DND-41 (cell line): ENCODE measurements around the gene CNTNAP5.

Experiments
- ATAC-seq: fragments of 200-7000 bp; cut with Tn5 transposase; 3 replicates; pipeline ENCODE4 v1.9.1; 2021; ENCODE audit warnings: low read depth; ENCODE audit not compliant: insufficient read depth
- DNase-seq: peaks from one replicate; pipeline ENCODE4 v3.0.0-alpha.2; 2020
- H2AFZ ChIP-seq: 2 replicates; pipeline ENCODE4 v1.6.0; 2012; ENCODE audit warnings: low read depth, low read length
- H3K27ac ChIP-seq: 2 replicates; pipeline ENCODE4 v1.5.1; 2012; ENCODE audit warnings: low read length, inconsistent platforms
- H3K27me3 ChIP-seq: fragments of 200-600 bp; sonication (generic); 2 replicates; pipeline ENCODE4 v1.6.0; 2012; ENCODE audit warnings: low read length, mild to moderate bottlenecking, inconsistent platforms; ENCODE audit not compliant: insufficient read depth, poor library complexity
- H3K36me3 ChIP-seq: 2 replicates; pipeline ENCODE4 v1.5.1; 2012; ENCODE audit warnings: low read length, inconsistent platforms; ENCODE audit not compliant: insufficient read depth
- H3K4me1 ChIP-seq: 2 replicates; pipeline ENCODE4 v1.5.1; 2012; ENCODE audit warnings: mild to moderate bottlenecking, low read length; ENCODE audit not compliant: insufficient read depth
- H3K4me2 ChIP-seq: 2 replicates; pipeline ENCODE4 v1.6.0; 2012; ENCODE audit warnings: mild to moderate bottlenecking, moderate library complexity, low read length, inconsistent platforms; ENCODE audit not compliant: insufficient read depth
- H3K4me3 ChIP-seq, 2 experiments: fragments of 200-600 bp in 1 of 2; shearing (Covaris generic) in 1 of 2; 2 replicates each; pipeline ENCODE4 v1.5.1; 2012 to 2016; ENCODE audit warnings: inconsistent platforms in 2 of 2, low read length in 2 of 2, mild to moderate bottlenecking in 2 of 2, low read depth in 1 of 2, moderate library complexity in 1 of 2
- H3K79me2 ChIP-seq: 2 replicates; pipeline ENCODE4 v1.6.0; 2012; ENCODE audit warnings: low read length, inconsistent platforms; ENCODE audit not compliant: insufficient read depth
- H3K9ac ChIP-seq: 2 replicates; pipeline ENCODE4 v1.6.0; 2012; ENCODE audit warnings: low read depth, mild to moderate bottlenecking, inconsistent platforms, low read length, moderate library complexity
- H3K9me3 ChIP-seq: 2 replicates; pipeline ENCODE4 v1.5.1; 2012; ENCODE audit warnings: low read length, moderate library complexity, mild to moderate bottlenecking, inconsistent platforms; ENCODE audit not compliant: insufficient read depth, severe bottlenecking
- H4K20me1 ChIP-seq: 2 replicates; pipeline ENCODE4 v1.6.0; 2012; ENCODE audit warnings: low read length; ENCODE audit not compliant: insufficient read depth
- EZH2 ChIP-seq: IDR thresholded peaks from 3 replicates; pipeline ENCODE4 v1.6.1; 2012; ENCODE audit warnings: borderline replicate concordance, low read depth, mild to moderate bottlenecking, moderate library complexity, low read length, inconsistent platforms; ENCODE audit not compliant: severe bottlenecking
- TF ChIP-seq, protein P1 (sequence below): IDR thresholded peaks from 2 replicates; pipeline ENCODE4 v1.5.1; 2012; ENCODE audit warnings: borderline replicate concordance, low read length, moderate library complexity, mild to moderate bottlenecking; ENCODE audit not compliant: poor library complexity, severe bottlenecking; ENCODE audit errors: extremely low read depth

The CNTNAP5 gene

DNA sequence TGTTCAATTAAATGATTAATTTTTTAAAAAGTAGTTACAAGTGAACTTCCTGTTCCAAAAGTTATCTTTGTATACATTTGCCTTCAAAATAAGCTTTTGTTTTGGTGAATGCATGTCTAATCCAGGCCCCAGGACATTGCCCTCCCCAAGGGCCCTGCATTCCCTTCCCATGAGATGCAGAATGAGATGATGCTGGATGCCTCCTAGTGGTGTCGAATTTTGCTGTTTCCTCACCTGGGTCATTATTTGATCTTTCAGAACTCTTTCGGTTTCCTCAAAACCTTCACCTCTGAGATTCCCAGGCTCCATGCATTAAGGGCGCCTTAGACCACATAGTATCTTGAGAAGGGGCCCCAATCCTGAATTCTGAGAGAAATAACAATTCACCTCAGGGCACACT lies 728.8 kb downstream of the CNTNAP5 start:
- TF ChIP-seq, protein P1, sequence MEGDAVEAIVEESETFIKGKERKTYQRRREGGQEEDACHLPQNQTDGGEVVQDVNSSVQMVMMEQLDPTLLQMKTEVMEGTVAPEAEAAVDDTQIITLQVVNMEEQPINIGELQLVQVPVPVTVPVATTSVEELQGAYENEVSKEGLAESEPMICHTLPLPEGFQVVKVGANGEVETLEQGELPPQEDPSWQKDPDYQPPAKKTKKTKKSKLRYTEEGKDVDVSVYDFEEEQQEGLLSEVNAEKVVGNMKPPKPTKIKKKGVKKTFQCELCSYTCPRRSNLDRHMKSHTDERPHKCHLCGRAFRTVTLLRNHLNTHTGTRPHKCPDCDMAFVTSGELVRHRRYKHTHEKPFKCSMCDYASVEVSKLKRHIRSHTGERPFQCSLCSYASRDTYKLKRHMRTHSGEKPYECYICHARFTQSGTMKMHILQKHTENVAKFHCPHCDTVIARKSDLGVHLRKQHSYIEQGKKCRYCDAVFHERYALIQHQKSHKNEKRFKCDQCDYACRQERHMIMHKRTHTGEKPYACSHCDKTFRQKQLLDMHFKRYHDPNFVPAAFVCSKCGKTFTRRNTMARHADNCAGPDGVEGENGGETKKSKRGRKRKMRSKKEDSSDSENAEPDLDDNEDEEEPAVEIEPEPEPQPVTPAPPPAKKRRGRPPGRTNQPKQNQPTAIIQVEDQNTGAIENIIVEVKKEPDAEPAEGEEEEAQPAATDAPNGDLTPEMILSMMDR = no peak
- TF ChIP-seq EZH2 = no peak
- no peak overlapping the region for H3K4me2 ChIP-seq
- H3K27ac ChIP-seq = no peak overlapping the region
- no peaks in the 10 kb centered on the region for H3K4me1 ChIP-seq
- ATAC-seq (no peak), DNase-seq (no peak)
- H4K20me1 ChIP-seq = no peaks in the 10 kb centered on the region
- no peaks in the 10 kb centered on the region for H3K9me3 ChIP-seq
- H3K9ac ChIP-seq = no peak overlapping the region
- H2AFZ ChIP-seq = no peak overlapping the region
- H3K79me2 ChIP-seq = no peaks in the 10 kb centered on the region
- no peaks in the 10 kb centered on the region for H3K27me3 ChIP-seq
- no peaks in the 10 kb centered on the region for H3K36me3 ChIP-seq
- H3K4me3 ChIP-seq = no peak overlapping the region

DNA sequence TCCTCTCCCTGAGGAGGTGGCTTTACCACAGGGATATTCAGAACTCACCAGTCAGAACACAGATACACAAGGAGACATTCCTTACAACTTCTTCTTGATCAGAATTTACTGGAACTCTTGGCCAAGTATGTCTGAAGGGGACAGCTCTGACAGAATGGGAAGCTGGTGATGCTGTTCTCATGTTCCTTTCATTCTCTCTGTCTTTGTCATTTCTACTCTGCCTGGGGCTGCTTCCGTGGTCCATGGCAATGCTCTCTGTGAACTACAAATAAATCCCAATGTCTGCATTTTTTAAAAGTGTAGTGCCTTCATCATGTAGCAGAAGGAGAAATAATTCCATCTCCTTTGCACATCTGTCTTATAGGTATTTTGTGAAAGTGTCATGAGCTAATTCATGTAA lies 730.3 kb downstream of the CNTNAP5 start:
- Histone ChIP-seq H3K4me2 (no peak overlapping the region), H3K4me1 (no peaks in the 10 kb centered on the region), H2AFZ (no peak overlapping the region), H3K79me2 (no peaks in the 10 kb centered on the region), H3K27ac (no peak overlapping the region), H3K4me3 (no peak overlapping the region), H3K36me3 (no peaks in the 10 kb centered on the region), H3K27me3 (no peaks in the 10 kb centered on the region), H3K9ac (no peak overlapping the region), H4K20me1 (no peaks in the 10 kb centered on the region), H3K9me3 (no peaks in the 10 kb centered on the region)
- no peak for DNase-seq
- TF ChIP-seq EZH2 = no peak
- TF ChIP-seq, protein P1 = no peak
- no peak for ATAC-seq

DNA sequence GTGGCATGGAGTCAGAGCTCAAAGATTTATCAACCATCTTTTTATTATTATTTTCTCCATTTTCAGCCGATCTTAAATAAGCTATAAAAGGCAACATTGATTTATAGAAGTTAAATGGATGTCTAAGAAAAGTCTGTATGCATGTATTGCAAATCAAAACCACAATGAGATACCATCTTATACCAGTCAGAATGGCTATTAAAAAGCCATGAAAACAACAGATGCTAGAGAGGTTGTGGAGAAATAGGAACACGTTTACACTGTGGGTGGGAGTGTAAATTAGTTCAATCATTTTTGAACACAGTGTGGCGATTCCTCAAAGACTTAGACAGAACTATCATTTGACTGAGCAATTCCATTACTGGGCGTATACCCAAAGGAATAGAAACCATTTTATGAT lies 731.0 kb downstream of the CNTNAP5 start:
- no peak for ATAC-seq
- TF ChIP-seq EZH2 = no peak
- TF ChIP-seq, protein P1 = no peak
- no peak overlapping the region for H3K27ac ChIP-seq

DNA sequence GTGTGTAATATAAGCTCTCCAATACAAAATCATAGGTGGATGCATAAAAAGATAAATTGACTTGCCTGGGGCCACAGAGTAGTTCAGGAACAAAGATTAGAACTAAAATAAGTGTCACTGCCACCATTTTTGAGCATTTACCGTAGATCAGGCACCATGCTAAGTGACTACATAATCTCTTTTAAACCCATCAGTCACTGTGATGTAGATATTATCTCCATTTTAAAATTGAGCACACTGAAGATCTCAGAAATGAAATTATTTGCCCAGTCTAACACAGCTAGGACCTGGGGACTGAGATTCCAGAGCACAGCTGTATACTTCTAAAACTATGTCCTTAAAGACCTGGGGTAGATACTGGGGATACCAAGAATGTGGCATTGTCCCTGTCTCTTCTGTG lies 737.3 kb downstream of the CNTNAP5 start:
- no peak overlapping the region for H3K27ac ChIP-seq
- H3K27me3 ChIP-seq = no peaks in the 10 kb centered on the region
- H3K4me3 ChIP-seq = no peak overlapping the region
- H3K9ac ChIP-seq = no peak overlapping the region
- H3K79me2 ChIP-seq = no peaks in the 10 kb centered on the region
- DNase-seq (no peak), ATAC-seq (no peak)
- H3K9me3 ChIP-seq = no peaks in the 10 kb centered on the region
- H3K4me2 ChIP-seq = no peak overlapping the region
- no peak for TF ChIP-seq EZH2
- no peaks in the 10 kb centered on the region for H3K36me3 ChIP-seq
- no peaks in the 10 kb centered on the region for H3K4me1 ChIP-seq
- no peak overlapping the region for H2AFZ ChIP-seq
- H4K20me1 ChIP-seq = no peaks in the 10 kb centered on the region

More for the DNA sequence above, 731.0 kb downstream of the CNTNAP5 start:
- Histone ChIP-seq H4K20me1 (no peaks in the 10 kb centered on the region), H3K79me2 (no peaks in the 10 kb centered on the region), H3K36me3 (no peaks in the 10 kb centered on the region), H3K4me2 (no peak overlapping the region), H3K9ac (no peak overlapping the region), H3K4me3 (no peak overlapping the region), H3K4me1 (no peaks in the 10 kb centered on the region), H3K9me3 (no peaks in the 10 kb centered on the region), H3K27me3 (no peaks in the 10 kb centered on the region), H2AFZ (no peak overlapping the region)
- DNase-seq = no peak
